NOMO-1 treated with DMSO at 0.1 percent for 48 hours (cell line): ENCODE data around the gene NXT1.
"Not testable (repeated sequence)": the region's sequence is repeated elsewhere in the genome, so short reads cannot be mapped to it uniquely, and the experiment has no call there.

Experiments
- DNase-seq: peaks from one replicate; lab custom pipeline; 2025; ENCODE audit not compliant: unreplicated experiment; lab: John Stamatoyannopoulos, UW

The NXT1 gene

GRCh38 chr20:23327617-23328333 lies 22.8 kb upstream of the NXT1 start:
- DNase-seq, result no peak

- no peak for DNase-seq
Measured at GRCh38 chr20:23331450-23332350, 18.9 kb upstream of the NXT1 start.

GRCh38 chr20:23332467-23332866 lies 18.1 kb upstream of the NXT1 start:
- DNase-seq, result no peak

DNA sequence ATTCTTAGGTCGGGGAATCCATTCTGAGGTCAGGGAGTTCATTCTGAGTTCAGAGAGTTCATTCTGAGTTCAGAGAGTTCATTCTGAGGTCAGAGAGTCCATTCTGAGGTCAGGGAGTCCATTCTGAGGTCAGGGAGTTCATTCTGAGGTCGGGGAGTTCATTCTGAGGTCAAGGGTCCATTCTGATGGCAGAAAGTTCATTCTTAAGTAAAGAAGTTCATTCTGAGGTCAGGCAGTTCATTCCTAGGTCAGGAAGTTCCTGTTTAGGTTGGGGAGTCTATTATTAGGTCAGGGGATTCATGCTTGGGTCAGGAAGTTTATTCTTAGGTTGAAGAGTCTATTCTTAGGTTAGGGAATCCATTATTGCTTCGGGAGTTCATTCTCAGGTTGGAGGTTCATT lies 16.5 kb upstream of the NXT1 start:
- DNase-seq, result peak; percentile 27

GRCh38 chr20:23335521-23335920 lies 15.1 kb upstream of the NXT1 start:
- no peak for DNase-seq

GRCh38 chr20:23336476-23336875 lies 14.1 kb upstream of the NXT1 start:
- no peak for DNase-seq

DNA sequence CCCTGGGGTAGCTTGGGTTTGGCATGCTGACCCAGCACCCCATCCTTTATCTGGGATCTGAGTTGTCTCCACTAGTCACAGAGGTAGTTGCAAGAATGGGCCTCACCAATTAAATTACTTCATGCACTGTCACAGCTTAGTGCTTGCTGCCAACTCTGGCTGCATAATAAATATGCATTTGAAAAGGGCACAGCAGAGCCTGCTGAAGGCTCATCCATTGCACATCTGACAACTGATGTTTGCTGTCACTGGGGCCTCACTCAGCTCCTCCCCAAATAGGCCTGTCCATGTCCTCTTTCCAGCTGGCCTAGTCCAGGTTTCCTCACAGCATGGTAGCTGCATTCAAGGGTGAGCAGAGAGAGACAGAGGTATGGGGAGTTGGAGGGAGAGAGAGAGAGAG lies 13.3 kb upstream of the NXT1 start:
- DNase-seq, result no peak

DNA sequence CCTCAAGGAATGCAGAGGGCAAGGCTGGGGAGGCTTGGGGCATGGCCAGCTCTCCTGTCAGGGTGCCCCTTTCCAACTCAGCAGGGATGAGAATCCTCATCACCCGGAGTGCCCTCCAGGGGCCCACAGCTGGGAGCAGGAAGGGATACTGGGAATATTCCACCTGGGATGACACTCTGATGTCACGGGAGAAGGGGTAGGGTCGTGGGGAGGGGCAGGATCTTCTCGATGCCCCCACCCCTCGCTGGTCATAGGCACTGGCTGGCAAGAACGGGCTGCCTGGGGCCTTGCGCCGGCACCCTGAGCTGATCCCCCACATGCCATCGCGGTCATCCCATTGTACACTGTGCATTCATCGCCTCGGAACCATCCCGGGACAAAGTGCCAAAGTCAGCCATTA lies 10.6 kb upstream of the NXT1 start:
- no peak for DNase-seq

DNA sequence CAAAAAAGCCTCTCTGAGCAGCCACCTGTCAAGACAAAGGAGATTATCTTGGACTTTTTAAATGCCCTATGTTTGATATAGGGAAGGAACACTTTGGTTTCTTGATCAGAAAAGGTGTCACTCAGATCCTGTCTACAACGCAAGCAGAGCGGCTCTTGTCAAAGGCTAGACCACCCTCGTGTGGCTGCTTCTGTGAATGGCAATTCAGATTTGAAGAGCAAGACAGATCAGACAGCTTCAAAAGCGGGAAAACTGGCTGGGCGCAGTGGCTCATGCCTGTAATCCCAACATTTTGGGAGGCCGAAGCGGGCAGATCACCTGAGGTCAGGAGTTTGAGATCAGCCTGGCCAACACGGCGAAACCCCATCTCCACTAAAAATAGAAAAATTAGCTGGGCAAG lies 10.1 kb upstream of the NXT1 start:
- peak; percentile 44 for DNase-seq

GRCh38 chr20:23341073-23341472 lies 9.5 kb upstream of the NXT1 start:
- no peak for DNase-seq

DNA sequence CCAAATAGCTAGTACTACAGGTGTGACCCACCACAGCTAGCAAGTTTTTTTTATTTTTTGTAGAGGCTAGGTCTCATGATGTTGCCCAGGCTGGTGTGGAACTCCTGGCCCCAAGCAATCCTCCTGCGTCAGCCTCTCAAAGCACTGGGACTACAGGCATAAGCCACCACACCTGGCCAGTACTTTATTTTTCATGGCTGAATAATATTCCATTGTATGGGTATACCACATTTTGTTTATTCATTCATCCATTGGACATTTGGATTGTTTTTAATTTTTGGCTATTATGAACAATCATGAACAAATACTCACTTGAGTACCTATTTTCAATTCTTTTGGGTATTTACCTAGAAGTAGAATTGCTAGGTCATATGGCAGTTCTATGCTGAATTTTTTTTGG lies 7.0 kb upstream of the NXT1 start:
- no peak for DNase-seq

GRCh38 chr20:23344336-23344735 lies 6.3 kb upstream of the NXT1 start:
- DNase-seq, result peak; percentile 29

- DNase-seq, result no peak
Measured at GRCh38 chr20:23346002-23346401, 4.6 kb upstream of the NXT1 start.

- no peak for DNase-seq
Measured at GRCh38 chr20:23347791-23348190, 2.8 kb upstream of the NXT1 start.

DNA sequence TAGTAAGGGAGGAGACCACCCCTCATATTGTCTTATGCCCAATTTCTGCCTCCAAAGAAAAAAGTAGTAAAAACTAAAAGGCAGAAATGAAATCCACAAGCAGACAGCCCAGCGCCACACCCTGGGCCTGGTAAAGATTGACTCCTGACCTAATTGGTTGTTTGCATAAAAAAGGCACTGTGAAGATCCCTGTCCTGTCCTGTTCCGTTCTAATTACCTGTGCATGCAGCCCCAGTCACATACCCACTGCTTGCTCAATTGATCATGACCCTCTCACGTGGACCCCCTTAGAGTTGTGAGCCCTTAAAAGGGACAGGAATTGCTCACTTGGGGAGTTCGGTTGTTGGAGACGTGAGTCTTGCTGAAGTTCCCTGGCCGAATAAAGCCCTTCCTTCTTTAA lies 2.1 kb upstream of the NXT1 start:
- not testable (repeated sequence) for DNase-seq

GRCh38 chr20:23349338-23350195 lies 1.0 kb upstream of the NXT1 start:
- peak; percentile 86 for DNase-seq

DNA sequence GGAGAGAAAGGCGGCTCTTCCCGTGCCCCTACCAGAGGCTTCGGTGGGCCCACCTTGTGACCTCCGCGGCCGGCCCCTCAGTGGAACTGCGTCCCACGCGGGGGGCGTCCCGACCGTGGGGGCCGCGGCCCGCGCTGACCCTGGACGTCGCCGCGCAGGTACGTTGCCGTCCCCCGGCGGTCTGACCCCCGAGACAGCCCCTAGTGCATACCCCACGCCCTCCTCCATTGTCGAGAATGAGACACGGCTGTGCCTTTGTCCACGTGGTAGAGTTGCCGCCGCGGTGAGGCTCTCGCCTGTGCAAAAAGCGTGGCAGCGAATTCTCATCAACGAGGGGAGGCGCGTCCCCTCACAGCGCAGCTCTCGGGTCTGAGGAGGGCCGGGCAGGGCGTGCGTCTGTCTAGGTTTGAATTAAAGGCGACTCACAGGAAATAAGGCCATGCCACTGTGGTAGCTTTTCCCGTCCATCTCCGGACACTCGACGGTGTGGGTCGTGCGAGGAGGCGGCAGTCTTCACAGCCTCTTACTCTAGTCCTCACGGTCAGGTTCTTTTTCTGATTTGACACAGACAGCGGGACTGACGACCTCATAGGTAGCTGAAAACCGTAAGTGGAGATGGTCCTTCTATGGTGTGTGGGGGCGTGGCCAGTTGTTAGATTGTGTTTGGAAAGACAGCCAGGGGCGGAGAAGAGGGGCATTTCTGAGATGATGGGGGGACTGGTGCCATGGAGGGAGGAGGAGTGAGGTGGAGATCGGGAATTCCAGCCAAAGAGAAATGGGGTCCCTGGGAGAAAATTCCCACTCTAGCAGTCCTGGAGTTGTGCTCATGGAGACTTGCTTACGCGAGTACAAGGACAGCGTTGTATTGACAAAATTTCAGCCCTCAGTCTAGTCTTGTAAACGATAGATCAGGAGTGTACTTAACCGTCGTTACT lies 580 bp downstream of the NXT1 start:
- peak; percentile 14 for DNase-seq

DNA sequence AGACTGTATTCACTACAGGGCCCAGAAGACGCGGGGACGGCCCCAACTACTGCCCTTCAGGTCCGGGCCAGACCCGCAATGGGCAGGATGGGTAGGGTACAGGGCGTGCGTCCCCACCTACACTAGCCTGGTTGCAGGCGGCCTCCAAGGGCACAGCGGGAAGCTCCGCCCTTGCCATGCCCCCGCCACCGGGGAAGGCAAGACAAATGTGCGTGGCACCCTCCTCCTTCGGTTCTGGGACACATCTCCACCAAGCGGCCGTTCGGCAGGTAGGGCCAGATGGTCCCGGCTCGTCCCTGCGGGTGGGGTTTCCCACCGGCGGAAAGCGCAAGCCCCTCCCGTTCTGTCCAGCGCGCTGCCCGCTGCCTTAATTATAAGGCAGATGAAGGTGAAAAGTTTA lies 5.6 kb downstream of the NXT1 start:
- no peak for DNase-seq

DNA sequence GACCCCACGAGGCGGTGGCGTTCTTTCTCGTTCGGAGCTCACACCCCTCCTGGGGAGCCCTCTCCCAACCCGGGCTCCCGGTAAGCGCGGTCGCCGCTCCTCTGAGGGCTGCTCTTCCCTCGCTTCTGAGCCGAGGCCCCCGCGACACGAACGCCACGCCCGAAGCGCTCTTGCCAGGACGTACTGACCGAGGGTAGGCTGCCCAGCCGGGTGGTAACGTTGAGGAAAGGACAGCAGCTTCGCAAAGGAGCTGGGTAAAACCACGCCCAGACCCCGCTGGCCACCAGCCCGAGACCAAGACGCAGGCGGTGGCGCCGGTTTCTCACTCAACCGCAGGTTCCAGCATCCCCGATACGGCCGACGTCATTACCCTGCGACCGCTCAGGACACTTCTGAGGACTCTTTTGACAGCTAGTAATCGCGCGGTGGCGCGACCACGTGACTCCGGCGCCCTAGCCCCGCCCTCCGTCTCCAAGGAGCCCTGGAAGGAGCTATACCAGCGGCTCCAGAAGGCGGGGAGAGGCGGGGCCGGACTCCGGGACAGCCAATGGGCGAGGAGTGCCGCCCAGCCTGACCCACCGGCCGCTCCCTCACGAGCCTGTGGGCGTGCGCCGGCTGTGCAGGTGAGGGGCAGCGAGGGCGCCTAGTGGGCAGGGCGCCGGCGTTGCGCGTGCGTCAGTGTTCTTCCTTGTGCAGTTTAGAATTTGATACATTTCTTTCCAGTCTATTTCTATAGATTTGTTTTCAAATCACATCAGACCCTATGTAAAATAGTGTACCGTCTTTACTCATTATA lies 7.4 kb downstream of the NXT1 start:
- DNase-seq, result peak; percentile 99

DNA sequence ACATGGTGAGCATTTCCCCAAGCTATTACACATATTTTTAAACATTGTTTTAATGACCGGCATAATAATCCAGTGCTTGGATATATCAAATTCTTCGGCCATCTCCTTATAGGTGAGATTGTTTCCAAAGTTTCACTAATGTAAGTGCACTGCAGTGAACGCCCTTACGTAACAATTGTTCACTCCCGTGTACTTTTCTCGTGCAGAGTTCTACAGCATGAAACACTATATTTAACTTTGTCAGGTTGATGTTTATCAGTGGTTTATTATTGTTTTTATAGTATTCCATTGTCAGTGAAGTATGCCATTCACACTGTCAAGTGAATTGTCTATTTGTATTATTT lies 7.9 kb downstream of the NXT1 start:
- DNase-seq, result no peak
